B cell (primary cell): ENCODE data around the gene CBLB. TPM values are rescaled to one million over a fixed set of nuclear protein-coding genes. Genes with fewer than 3 reads are reported as not detected.

ENCODE experiments used
- ATAC-seq: fragments of 200-7000 bp; cut with Tn5 transposase; one replicate; pipeline ENCODE4 v1.10.0; 2021; ENCODE audit warnings: low read depth, mild to moderate bottlenecking, moderate number of reproducible peaks, moderate library complexity
- CTCF ChIA-PET: fragments of 350-600 bp; sonication (Branson Sonifier 250); formaldehyde crosslinking; loops from one replicate; lab custom pipeline; 2021; ENCODE audit warnings: antibody characterized with exemption, inconsistent platforms; lab: Charles Lee
- POLR2A ChIA-PET: fragments of 350-600 bp; sonication (Branson Sonifier 250); formaldehyde crosslinking; loops from one replicate; lab custom pipeline; 2021; ENCODE audit warnings: antibody characterized with exemption; lab: Charles Lee
- DNase-seq: peaks from one replicate; pipeline ENCODE4 v3.0.0; 2013
- H2AFZ ChIP-seq: 2 replicates; pipeline ENCODE4 v1.6.1; 2012; ENCODE audit warnings: mild to moderate bottlenecking, low read depth, low read length; ENCODE audit not compliant: insufficient read depth, poor library complexity, severe bottlenecking
- H3K27ac ChIP-seq, 2 donors: 1 replicate in 1 of 2; 2 replicates in 1 of 2; pipeline ENCODE4 v1.5.1; 2012 to 2013; ENCODE audit warnings: low read length in 2 of 2, mild to moderate bottlenecking in 2 of 2, moderate library complexity in 1 of 2
- H3K27me3 ChIP-seq, 4 experiments: fragments of 200-600 bp in 1 of 4; sonication (generic) in 1 of 4; replicated peaks in 1 of 4; 1 replicate in 2 of 4; 2 replicates in 2 of 4; pipeline versions ENCODE4 v1.6.1 to v1.7.0; 2013 to 2016; ENCODE audit warnings: low read length in 3 of 4, mild to moderate bottlenecking in 2 of 4, mixed read lengths in 1 of 4, moderate library complexity in 1 of 4; ENCODE audit not compliant: insufficient read depth in 4 of 4, control insufficient read depth in 3 of 4; ENCODE audit errors: control extremely low read depth in 1 of 4
- H3K36me3 ChIP-seq, 2 experiments: replicated peaks in 1 of 2; 1 replicate in 1 of 2; 2 replicates in 1 of 2; pipeline versions ENCODE4 v1.6.1 to v1.7.1; 2013; ENCODE audit warnings: low read length in 1 of 2; ENCODE audit not compliant: insufficient read depth in 2 of 2, control insufficient read depth in 1 of 2; ENCODE audit errors: control extremely low read depth in 1 of 2, extremely low read depth in 1 of 2
- H3K4me1 ChIP-seq, 2 donors: fragments of 200-600 bp in 1 of 2; sonication (generic) in 1 of 2; 1 replicate in 1 of 2; 2 replicates in 1 of 2; pipeline versions ENCODE4 v1.5.1 to v1.6.1; 2013 to 2017; ENCODE audit warnings: low read length in 2 of 2; ENCODE audit not compliant: control insufficient read depth in 2 of 2, insufficient read depth in 2 of 2
- H3K4me2 ChIP-seq: replicated peaks from 2 replicates; pipeline ENCODE3; 2012; ENCODE audit warnings: mild to moderate bottlenecking, low read depth, low read length; ENCODE audit not compliant: poor library complexity, severe bottlenecking
- H3K4me3 ChIP-seq, 5 experiments: fragments of 200-600 bp in 1 of 5; sonication (generic) in 1 of 5; 1 replicate in 3 of 5; 2 replicates in 2 of 5; pipeline versions ENCODE4 v1.5.1 to v1.7.0; 2011 to 2016; ENCODE audit warnings: low read length in 4 of 5, mild to moderate bottlenecking in 4 of 5, low read depth in 2 of 5, control low read depth in 1 of 5, moderate library complexity in 1 of 5; ENCODE audit not compliant: insufficient read depth in 1 of 5; ENCODE audit errors: control extremely low read depth in 1 of 5, extremely low read depth in 1 of 5
- H3K79me2 ChIP-seq: fragments of 200-600 bp; sonication (generic); one replicate; pipeline ENCODE4 v1.6.0; 2016; ENCODE audit warnings: low read length; ENCODE audit not compliant: control insufficient read depth, insufficient read depth
- H3K9ac ChIP-seq: fragments of 200-600 bp; sonication (generic); 2 replicates; pipeline ENCODE4 v1.6.1; 2017; ENCODE audit warnings: mild to moderate bottlenecking, low read length, moderate library complexity
- H3K9me3 ChIP-seq, 3 donors: one replicate each; pipeline versions ENCODE4 v1.6.1 to v1.7.1; 2013; ENCODE audit warnings: low read length in 2 of 3; ENCODE audit not compliant: control insufficient read depth in 2 of 3, insufficient read depth in 1 of 3; ENCODE audit errors: control extremely low read depth in 1 of 3
- H4K20me1 ChIP-seq: 2 replicates; pipeline ENCODE4 v1.6.0; 2012; ENCODE audit warnings: mild to moderate bottlenecking, low read length; ENCODE audit not compliant: insufficient read depth, control insufficient read depth, poor library complexity, severe bottlenecking
- H3K27ac Mint-ChIP-seq: one replicate; pipeline ENCODE4 v1.8.0; 2021; ENCODE audit warnings: mixed read lengths
- H3K27me3 Mint-ChIP-seq: one replicate; pipeline ENCODE4 v1.8.0; 2021; ENCODE audit warnings: mixed read lengths
- H3K4me1 Mint-ChIP-seq: one replicate; pipeline ENCODE4 v1.8.0; 2021; ENCODE audit warnings: mixed read lengths
- H3K4me3 Mint-ChIP-seq: one replicate; pipeline ENCODE4 v1.8.0; 2021; ENCODE audit warnings: mixed read lengths
- H3K9me3 Mint-ChIP-seq: one replicate; pipeline ENCODE4 v1.8.0; 2022; ENCODE audit warnings: mixed read lengths; ENCODE audit not compliant: insufficient read depth
- CTCF ChIP-seq: fragments of 200-600 bp; IDR thresholded peaks from one replicate; pipeline ENCODE4 v1.8.0; 2022; ENCODE audit warnings: antibody characterized with exemption, mild to moderate bottlenecking
- EZH2 ChIP-seq: IDR thresholded peaks from 2 replicates; pipeline ENCODE4 v1.6.1; 2012; ENCODE audit warnings: borderline replicate concordance, low read depth, mild to moderate bottlenecking, moderate library complexity, low read length; ENCODE audit not compliant: insufficient read depth, poor library complexity, severe bottlenecking
- WGBS: methylation state at CpG from one replicate; pipeline ENCODE4 v1.1.5; 2013; ENCODE audit warnings: missing lambda C conversion rate; ENCODE audit not compliant: insufficient coverage; 5-methylcytosine and 5-hydroxymethylcytosine counted together
- intact Hi-C: fragments of 100-400 bp; cut with micrococcal nuclease; formaldehyde crosslinking; loops from one replicate; pipeline ENCODE4 v1.10.0; 2022
- polyA plus RNA-seq: library from polyadenylated mRNA; depleted of rRNA; stranded (reverse); fragments of >200 nt; gene quantifications from 2 replicates; pipeline ENCODE4 v1.2.3, GENCODE V29; 2012
- total RNA-seq, 2 donors: library from RNA; stranded (reverse); fragments of 120-200 nt in 1 of 2; gene quantifications; 1 replicate in 1 of 2; 2 replicates in 1 of 2; pipeline versions ENCODE4 v1.2.3 to v1.2.4, GENCODE V29; 2013 to 2022

CBLB gene
- total and polyA plus RNA-seq, 2 donors (not counting 1 experiment from before 2014, with no cell fraction given), result 19.0 to 135 TPM

DNA sequence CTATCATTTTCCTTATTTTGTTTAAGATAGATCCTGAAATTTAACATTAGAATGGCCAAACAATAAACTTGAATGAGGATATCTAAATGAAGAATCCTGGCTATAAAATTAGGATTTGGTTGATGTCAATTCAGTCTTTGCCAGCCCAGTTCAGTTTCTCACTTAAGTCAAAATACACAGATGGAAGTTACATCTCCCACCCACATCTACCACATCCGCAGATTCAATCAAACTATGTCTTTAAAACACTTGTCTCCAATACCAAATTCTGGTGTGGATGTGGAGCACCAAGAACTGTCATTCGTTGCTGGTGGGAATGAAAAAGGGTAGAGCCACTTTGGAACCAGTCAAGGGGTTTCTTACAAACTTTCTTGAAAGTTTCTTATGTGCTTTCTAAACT, 18.2 kb downstream of the CBLB start:
- Mint-ChIP-seq H3K4me3 (no peak overlapping the region), H3K9me3 (no peaks in the 10 kb centered on the region), H3K4me1 (peaks cover 55% of the 10 kb centered on the region), H3K27me3 (no peaks in the 10 kb centered on the region), H3K27ac (no peak overlapping the region)
- no peak overlapping the region for H2AFZ ChIP-seq
- ATAC-seq (no peak), DNase-seq (no peak)
- no CpG with 5 or more reads among the region's 2 CpGs for WGBS
- peaks cover 57% of the 10 kb centered on the region for H3K79me2 ChIP-seq
- H3K4me1 ChIP-seq, result peaks cover 38 to 40% of the 10 kb centered on the region in 2 donors
- POLR2A ChIA-PET, result no interaction called here
- TF ChIP-seq CTCF, result no peak
- no peak for TF ChIP-seq EZH2
- intact Hi-C loops, result loop anchor here (2.0 kb wide), 1 partner anchor 14 kb away; no protein-coding TSS in a partner anchor
- H4K20me1 ChIP-seq, result no peaks in the 10 kb centered on the region
- H3K9me3 ChIP-seq, result peaks cover 0 to 4% (median 0%) of the 10 kb centered on the region in 3 donors
- H3K4me3 ChIP-seq, result no peak overlapping the region
- peaks cover 9 to 19% of the 10 kb centered on the region in 2 experiments for H3K36me3 ChIP-seq
- no peak overlapping the region for H3K27ac ChIP-seq
- H3K9ac ChIP-seq, result no peak overlapping the region
- CTCF ChIA-PET, result interaction anchor here (4.4 kb wide), 1 partner anchor 12 kb away, joined by 17 read pairs; no protein-coding TSS in a partner anchor
- H3K4me2 ChIP-seq, result peak overlapping the region; percentile 10
- no peaks in the 10 kb centered on the region for H3K27me3 ChIP-seq

- TF ChIP-seq CTCF (no peak), EZH2 (no peak)
- CTCF ChIA-PET, result interaction anchor here (0.6 to 0.9 kb wide), 2 partner anchors 11 to 13 kb away, joined by 3 to 6 read pairs; no protein-coding TSS in a partner anchor
- no peaks in the 10 kb centered on the region for H3K27me3 Mint-ChIP-seq
- no peak for ATAC-seq
- H2AFZ ChIP-seq, result no peak overlapping the region
- WGBS, result no CpG with 5 or more reads among the region's 3 CpGs
- H4K20me1 ChIP-seq, result no peaks in the 10 kb centered on the region
- H3K9ac ChIP-seq, result no peak overlapping the region
- H3K27me3 ChIP-seq, result no peaks in the 10 kb centered on the region
- H3K9me3 ChIP-seq, result peaks cover 0 to 1% (median 0%) of the 10 kb centered on the region in 3 donors
- no peaks in the 10 kb centered on the region for H3K9me3 Mint-ChIP-seq
- H3K4me1 ChIP-seq, result peaks cover 26 to 27% of the 10 kb centered on the region in 2 donors
- H3K27ac Mint-ChIP-seq, result no peak overlapping the region
- peaks cover 8 to 19% of the 10 kb centered on the region in 2 experiments for H3K36me3 ChIP-seq
- H3K4me1 Mint-ChIP-seq, result peaks cover 46% of the 10 kb centered on the region
- DNase-seq, result no peak
- H3K4me3 ChIP-seq, result no peak overlapping the region
- intact Hi-C loops, result no loop called here
- H3K79me2 ChIP-seq, result peaks cover 61% of the 10 kb centered on the region
- H3K4me3 Mint-ChIP-seq, result no peak overlapping the region
- H3K27ac ChIP-seq, result no peak overlapping the region
- no peak overlapping the region for H3K4me2 ChIP-seq
- POLR2A ChIA-PET, result no interaction called here
These were observed 20.0 kb downstream of the CBLB start for GRCh38 chr3:105848821-105849220.
